Testis (tissue), 2 donors: ENCODE data around the gene PCP2.

Source experiments
- CTCF ChIP-seq, 3 experiments: fragments of 450-650 bp in 2 of 3; fragments of 200-600 bp in 1 of 3; sonication (generic) in 1 of 3; IDR thresholded peaks; one replicate each; pipeline ENCODE4 v1.5.1; 2016 to 2019; ENCODE audit warnings: antibody characterized with exemption in 3 of 3, mild to moderate bottlenecking in 2 of 3, moderate library complexity in 1 of 3
- POLR2A ChIP-seq: fragments of 450-650 bp; IDR thresholded peaks from one replicate; pipeline ENCODE4 v1.6.1; 2017; ENCODE audit warnings: antibody characterized with exemption, mild to moderate bottlenecking, moderate library complexity

- TF ChIP-seq POLR2A = no peak
- TF ChIP-seq CTCF (IDR thresholded peaks at IDR 0.05) = no peak
Observed at GRCh38 chr19:7624810-7625209, 8.7 kb downstream of the PCP2 start.
